Endothelial cell of umbilical vein (primary cell): ENCODE data around the gene IP6K3. TPM values are rescaled to one million over a fixed set of nuclear protein-coding genes. Genes with fewer than 3 reads are reported as not detected.

Experiments
- BruUV-seq: library from RNA; stranded (reverse); fragments of 400-500 nt; replicated peaks from 2 replicates; lab custom pipeline; 2021; lab: Mats Ljungman, UMichigan
- CTCF ChIA-PET: fragments of 300-600, 350-600 bp; sonication (Branson Sonifier 250); formaldehyde crosslinking; loops from one replicate; lab custom pipeline; 2021; ENCODE audit warnings: antibody characterized with exemption, inconsistent platforms; lab: Charles Lee
- POLR2A ChIA-PET: fragments of 300-600, 350-600 bp; sonication (Branson Sonifier 250); formaldehyde crosslinking; loops from one replicate; lab custom pipeline; 2021; ENCODE audit warnings: antibody characterized with exemption, inconsistent platforms; lab: Charles Lee
- DNase-seq: peaks from one replicate; pipeline ENCODE4 v3.0.0-alpha.2; 2011; ENCODE audit warnings: low read depth, low spot score
- FAIRE-seq: peaks from 2 replicates; lab custom pipeline; 2011; peaks lifted over from hg19 to GRCh38; lab: Jason Lieb, UNC
- H2AFZ ChIP-seq: 2 replicates; pipeline ENCODE4 v1.6.0; 2012; ENCODE audit warnings: low read depth, low read length, control low read depth, inconsistent platforms
- H3K27ac ChIP-seq: 2 replicates; pipeline ENCODE4 v1.5.1; 2011; ENCODE audit warnings: low read depth, mild to moderate bottlenecking, control low read depth, low read length, moderate library complexity; ENCODE audit not compliant: insufficient read depth
- H3K27me3 ChIP-seq, 2 experiments: 2 replicates each; pipeline versions ENCODE4 v1.6.0 to v1.6.1; 2011; ENCODE audit warnings: low read length in 2 of 2, mixed read lengths in 1 of 2; ENCODE audit not compliant: control insufficient read depth in 2 of 2, insufficient read depth in 2 of 2
- H3K36me3 ChIP-seq, 2 experiments: 2 replicates in 1 of 2; 3 replicates in 1 of 2; pipeline ENCODE4 v1.5.1; 2011; ENCODE audit warnings: low read length in 2 of 2, mild to moderate bottlenecking in 1 of 2, moderate library complexity in 1 of 2; ENCODE audit not compliant: control insufficient read depth in 2 of 2, insufficient read depth in 2 of 2; ENCODE audit errors: extremely low read depth in 1 of 2
- H3K4me1 ChIP-seq: 3 replicates; pipeline ENCODE4 v1.5.1; 2011; ENCODE audit warnings: mild to moderate bottlenecking, low read length; ENCODE audit not compliant: control insufficient read depth, insufficient read depth; ENCODE audit errors: extremely low read depth
- H3K4me2 ChIP-seq: 2 replicates; pipeline ENCODE4 v1.6.1; 2011; ENCODE audit warnings: low read length, control low read depth, mixed read lengths; ENCODE audit not compliant: insufficient read depth
- H3K4me3 ChIP-seq, 3 experiments: fragments of 200-600 bp in 1 of 3; sonication (generic), shearing (Covaris generic) in 1 of 3; replicated peaks in 1 of 3; 2 replicates each; pipeline ENCODE4 v1.5.1; 2011 to 2016; ENCODE audit warnings: control low read depth in 3 of 3, low read length in 3 of 3, mild to moderate bottlenecking in 2 of 3, inconsistent platforms in 1 of 3, low read depth in 1 of 3, moderate library complexity in 1 of 3; ENCODE audit not compliant: insufficient read depth in 1 of 3
- H3K79me2 ChIP-seq: 2 replicates; pipeline ENCODE4 v1.6.0; 2012; ENCODE audit warnings: low read length, inconsistent platforms; ENCODE audit not compliant: control insufficient read depth, insufficient read depth
- H3K9ac ChIP-seq: replicated peaks from 2 replicates; pipeline ENCODE3; 2011; ENCODE audit warnings: low read length, control low read depth; ENCODE audit not compliant: insufficient read depth; ENCODE audit errors: extremely low read depth
- H3K9me1 ChIP-seq: replicated peaks from 3 replicates; pipeline ENCODE4 v1.6.0; 2011; ENCODE audit warnings: mild to moderate bottlenecking, low read length; ENCODE audit not compliant: control insufficient read depth, insufficient read depth; ENCODE audit errors: extremely low read depth
- H3K9me3 ChIP-seq: replicated peaks from 2 replicates; pipeline ENCODE4 v1.5.1; 2012; ENCODE audit warnings: low read length, inconsistent platforms; ENCODE audit not compliant: control insufficient read depth, insufficient read depth
- H4K20me1 ChIP-seq: replicated peaks from 2 replicates; pipeline ENCODE3; 2011; ENCODE audit warnings: mild to moderate bottlenecking, low read length; ENCODE audit not compliant: control insufficient read depth, insufficient read depth; ENCODE audit errors: extremely low read depth
- EZH2 ChIP-seq: IDR thresholded peaks from 2 replicates; pipeline ENCODE4 v1.6.1; 2012; ENCODE audit warnings: borderline replicate concordance, low read depth, mild to moderate bottlenecking, moderate library complexity, low read length, inconsistent platforms; ENCODE audit not compliant: severe bottlenecking
- FOS ChIP-seq: IDR thresholded peaks from 2 replicates; pipeline ENCODE4 v1.6.1; 2011; ENCODE audit warnings: mild to moderate bottlenecking, low read length, moderate library complexity, borderline replicate concordance; ENCODE audit not compliant: insufficient read depth
- GATA2 ChIP-seq: IDR thresholded peaks from 2 replicates; pipeline ENCODE4 v1.7.0; 2011; ENCODE audit warnings: low read depth, mild to moderate bottlenecking, moderate library complexity, mixed read lengths, low read length; ENCODE audit not compliant: insufficient read length, insufficient read depth
- JUN ChIP-seq: IDR thresholded peaks from 2 replicates; pipeline ENCODE4 v1.6.1; 2011; ENCODE audit warnings: borderline replicate concordance, low read depth; ENCODE audit not compliant: insufficient read length, insufficient read depth
- MYC ChIP-seq: IDR thresholded peaks from one replicate; pipeline ENCODE4 v1.6.1; 2011; ENCODE audit warnings: mild to moderate bottlenecking, low read depth, low read length
- POLR2A ChIP-seq: IDR thresholded peaks from 2 replicates; pipeline ENCODE4 v1.6.1; 2012; ENCODE audit warnings: low read depth, mild to moderate bottlenecking, control low read depth, low read length
- POLR2AphosphoS5 ChIP-seq: IDR thresholded peaks from 2 replicates; pipeline ENCODE4 v1.6.1; 2012; ENCODE audit warnings: low read depth, mild to moderate bottlenecking, control low read depth, low read length, moderate library complexity; ENCODE audit not compliant: insufficient read depth
- dilution Hi-C: fragments of 300-500 bp; cut with MboI; formaldehyde crosslinking; loops from one replicate; pipeline ENCODE4 v1.15.0; 2019; ENCODE audit warnings: low sequenced_read_pairs; ENCODE audit not compliant: extremely low pct_ligation_motif_present
- intact Hi-C: fragments of 100-400 bp; cut with micrococcal nuclease; formaldehyde crosslinking; loops from one replicate; pipeline ENCODE4 v1.10.0; 2022
- polyA plus RNA-seq, 4 experiments: library from polyadenylated mRNA; depleted of rRNA in 3 of 4; stranded (reverse) in 3 of 4; unstranded in 1 of 4; fragments of >200 nt; gene quantifications; 2 replicates each; pipeline versions ENCODE4 v1.2.1 to v1.2.3, GENCODE V29; 2011 to 2012; ENCODE audit warnings: missing spikeins in 1 of 4
- total RNA-seq: library from RNA; stranded (reverse); gene quantifications from 2 replicates; pipeline ENCODE4 v1.2.3, GENCODE V29; 2021
- TF ChIP-seq, protein P1 (sequence below): IDR thresholded peaks from 2 replicates; pipeline ENCODE4 v1.6.1; 2011; ENCODE audit not compliant: insufficient read depth, insufficient read length
- TF ChIP-seq, protein P2 (sequence below), 2 donors: IDR thresholded peaks; 1 replicate in 1 of 2; 2 replicates in 1 of 2; pipeline ENCODE4 v1.5.1; 2011; ENCODE audit warnings: low read length in 2 of 2, mild to moderate bottlenecking in 2 of 2, moderate library complexity in 2 of 2, control low read depth in 1 of 2, inconsistent platforms in 1 of 2, low read depth in 1 of 2; ENCODE audit not compliant: insufficient read depth in 1 of 2; ENCODE audit errors: extremely low read depth in 1 of 2

The IP6K3 gene
- total and polyA plus RNA-seq, 2 donors (not counting 3 experiments of a cell fraction or from before 2014, with no cell fraction given): not detected

DNA sequence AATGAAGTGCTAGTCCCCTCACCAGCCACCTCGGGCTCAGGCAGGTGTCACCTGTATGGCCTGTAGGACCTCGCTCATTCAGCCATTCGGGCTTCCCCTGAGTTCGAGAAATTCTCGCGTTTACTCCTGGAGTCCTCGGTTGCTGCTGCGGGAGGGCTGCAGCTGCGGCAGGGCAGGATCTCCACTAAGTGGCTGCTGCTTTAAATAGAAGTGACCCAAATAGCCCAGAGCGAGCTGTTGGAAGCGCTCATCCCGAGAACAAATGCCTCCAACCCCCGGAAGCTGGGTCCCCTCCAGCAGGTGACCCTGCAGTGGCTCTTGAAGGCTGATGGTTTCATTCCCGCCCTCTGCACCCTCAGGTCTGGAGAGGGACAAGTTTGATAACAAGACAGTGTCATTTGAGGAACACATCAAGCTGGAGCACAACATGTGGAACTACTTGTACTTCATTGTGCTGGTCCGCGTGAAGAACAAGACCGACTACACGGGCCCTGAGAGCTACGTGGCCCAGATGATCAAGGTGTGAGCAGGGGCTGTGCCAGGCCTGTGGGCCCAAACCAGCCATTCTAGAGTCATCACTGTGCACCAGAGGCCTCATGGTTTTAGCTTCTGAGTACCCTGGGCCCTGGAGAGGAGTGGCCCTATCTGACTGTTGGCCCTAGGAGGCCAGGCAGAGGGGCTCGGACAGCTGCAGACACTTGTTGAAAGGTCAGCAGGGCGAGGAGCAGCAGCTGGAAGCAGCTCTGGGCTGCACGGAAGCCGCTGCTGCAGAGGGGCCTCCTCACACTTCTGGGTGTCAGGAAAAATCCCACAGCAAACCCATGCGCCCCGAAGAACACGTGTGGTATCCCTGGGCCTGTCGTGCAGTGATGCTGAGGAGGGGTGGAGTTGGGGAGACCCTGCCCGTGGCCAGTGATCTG lies 53.3 kb downstream of the IP6K3 start:
- POLR2A ChIA-PET: interaction anchor here (0.6 to 1.7 kb wide), 2 partner anchors 18 to 375 kb away, joined by 3 to 7 read pairs; partner anchors contain the start of gene UQCC2
- no peak for FAIRE-seq

More for the DNA sequence above, 53.3 kb downstream of the IP6K3 start:
- CTCF ChIA-PET: interaction anchor here (0.7 to 5.9 kb wide), 5 partner anchors 21 to 108 kb away, joined by 3 to 47 read pairs (median 5); partner anchors contain the start of gene ITPR3
- no TSS peak for BruUV-seq
- no peak overlapping the region for H3K4me3 ChIP-seq
- peak overlapping the region; percentile 89 for H3K27ac ChIP-seq
- TF ChIP-seq POLR2AphosphoS5 (no peak), MYC (no peak), JUN (no peak), EZH2 (no peak), POLR2A (no peak), GATA2 (no peak), FOS (no peak)
- TF ChIP-seq, protein P1, sequence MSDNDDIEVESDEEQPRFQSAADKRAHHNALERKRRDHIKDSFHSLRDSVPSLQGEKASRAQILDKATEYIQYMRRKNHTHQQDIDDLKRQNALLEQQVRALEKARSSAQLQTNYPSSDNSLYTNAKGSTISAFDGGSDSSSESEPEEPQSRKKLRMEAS: no peak
- TF ChIP-seq, protein P2, sequence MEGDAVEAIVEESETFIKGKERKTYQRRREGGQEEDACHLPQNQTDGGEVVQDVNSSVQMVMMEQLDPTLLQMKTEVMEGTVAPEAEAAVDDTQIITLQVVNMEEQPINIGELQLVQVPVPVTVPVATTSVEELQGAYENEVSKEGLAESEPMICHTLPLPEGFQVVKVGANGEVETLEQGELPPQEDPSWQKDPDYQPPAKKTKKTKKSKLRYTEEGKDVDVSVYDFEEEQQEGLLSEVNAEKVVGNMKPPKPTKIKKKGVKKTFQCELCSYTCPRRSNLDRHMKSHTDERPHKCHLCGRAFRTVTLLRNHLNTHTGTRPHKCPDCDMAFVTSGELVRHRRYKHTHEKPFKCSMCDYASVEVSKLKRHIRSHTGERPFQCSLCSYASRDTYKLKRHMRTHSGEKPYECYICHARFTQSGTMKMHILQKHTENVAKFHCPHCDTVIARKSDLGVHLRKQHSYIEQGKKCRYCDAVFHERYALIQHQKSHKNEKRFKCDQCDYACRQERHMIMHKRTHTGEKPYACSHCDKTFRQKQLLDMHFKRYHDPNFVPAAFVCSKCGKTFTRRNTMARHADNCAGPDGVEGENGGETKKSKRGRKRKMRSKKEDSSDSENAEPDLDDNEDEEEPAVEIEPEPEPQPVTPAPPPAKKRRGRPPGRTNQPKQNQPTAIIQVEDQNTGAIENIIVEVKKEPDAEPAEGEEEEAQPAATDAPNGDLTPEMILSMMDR (IDR thresholded peaks at IDR 0.05; ENCODE audit: extremely low read depth in 1 of 2, insufficient read depth in 1 of 2, low read depth in 1 of 2, low read length in 2 of 2): no peak
- no peak overlapping the region for H3K4me2 ChIP-seq
- peaks cover 57% of the 10 kb centered on the region for H3K4me1 ChIP-seq
- intact Hi-C loops: no loop called here
- H3K27me3 ChIP-seq: no peaks in the 10 kb centered on the region
- peaks cover 3% of the 10 kb centered on the region for H3K79me2 ChIP-seq
- H2AFZ ChIP-seq: no peak overlapping the region
- H4K20me1 ChIP-seq: no peaks in the 10 kb centered on the region
- peaks cover 0 to 26% of the 10 kb centered on the region in 2 experiments for H3K36me3 ChIP-seq
- no peaks in the 10 kb centered on the region for H3K9me3 ChIP-seq
- H3K9ac ChIP-seq: peak overlapping the region; percentile 56
- dilution Hi-C loops: no loop called here
- DNase-seq: no peak
- no peaks in the 10 kb centered on the region for H3K9me1 ChIP-seq
